ENCODE data around the gene SULF2.

SULF2 gene

GRCh38 chr20:47694021-47694818 lies 91.1 kb downstream of the SULF2 start:
- TF ChIP-seq TSHZ2 (CRISPR knock-in tag; IDR thresholded peaks at IDR 0.05) = no peak
- ATAC-seq = no peak

- TF ChIP-seq TCF4 (CRISPR knock-in tag; IDR thresholded peaks at IDR 0.05; ENCODE audit: borderline replicate concordance) = no peak
- no peak for ATAC-seq
These were observed 93.7 kb downstream of the SULF2 start for GRCh38 chr20:47691625-47692024.

GRCh38 chr20:47689731-47690130 lies 95.5 kb downstream of the SULF2 start:
- TF ChIP-seq ISL1 (CRISPR knock-in tag; IDR thresholded peaks at IDR 0.05) (no peak), ARNTL (CRISPR knock-in tag; IDR thresholded peaks at IDR 0.05; ENCODE audit: borderline replicate concordance, low read depth) (no peak), TOX (CRISPR knock-in tag; IDR thresholded peaks at IDR 0.05; ENCODE audit: borderline replicate concordance) (no peak), CREB5 (CRISPR knock-in tag; IDR thresholded peaks at IDR 0.05; ENCODE audit: low read depth) (no peak), ZNF565 (CRISPR knock-in tag; conservative IDR thresholded peaks at IDR 0.05; ENCODE audit: low read depth) (no peak), ZC3H10 (CRISPR knock-in tag; IDR thresholded peaks at IDR 0.05) (no peak), ZFP30 (CRISPR knock-in tag; IDR thresholded peaks at IDR 0.05) (no peak), PPARA (CRISPR knock-in tag; IDR thresholded peaks at IDR 0.05; ENCODE audit: borderline replicate concordance) (no peak), ESRRG (CRISPR knock-in tag; IDR thresholded peaks at IDR 0.05) (no peak), ZNF70 (CRISPR knock-in tag; IDR thresholded peaks at IDR 0.05) (no peak), GLIS3 (CRISPR knock-in tag; IDR thresholded peaks at IDR 0.05) (no peak), SNAI2 (CRISPR knock-in tag; IDR thresholded peaks at IDR 0.05) (no peak), RARB (CRISPR knock-in tag; IDR thresholded peaks at IDR 0.05) (no peak)
- ATAC-seq = no peak

- TF ChIP-seq RARB (CRISPR knock-in tag; IDR thresholded peaks at IDR 0.05) = no peak
- no peak for ATAC-seq
These were observed 96.6 kb downstream of the SULF2 start for GRCh38 chr20:47688385-47689381.

GRCh38 chr20:47687095-47687987 lies 97.9 kb downstream of the SULF2 start:
- TF ChIP-seq RARB (CRISPR knock-in tag; IDR thresholded peaks at IDR 0.05) = no peak
- no peak for TF ChIP-seq ZC3H10 (CRISPR knock-in tag; IDR thresholded peaks at IDR 0.05)

GRCh38 chr20:47686545-47686944 lies 98.7 kb downstream of the SULF2 start:
- peak; percentile 98 for ATAC-seq
- TF ChIP-seq TCF4 (CRISPR knock-in tag; IDR thresholded peaks at IDR 0.05; ENCODE audit: borderline replicate concordance) (no peak), CREB5 (CRISPR knock-in tag; IDR thresholded peaks at IDR 0.05; ENCODE audit: low read depth) (no peak), BACH2 (CRISPR knock-in tag; IDR thresholded peaks at IDR 0.05; ENCODE audit: borderline replicate concordance) (no peak), SNAI2 (CRISPR knock-in tag; IDR thresholded peaks at IDR 0.05) (no peak), ZFP3 (CRISPR knock-in tag; IDR thresholded peaks at IDR 0.05) (no peak), POU6F1 (CRISPR knock-in tag; IDR thresholded peaks at IDR 0.05; ENCODE audit: borderline replicate concordance, low read depth) (no peak), OSR1 (CRISPR knock-in tag; IDR thresholded peaks at IDR 0.05) (no peak), ZNF70 (CRISPR knock-in tag; IDR thresholded peaks at IDR 0.05) (no peak), TSHZ2 (CRISPR knock-in tag; IDR thresholded peaks at IDR 0.05) (no peak)

More at GRCh38 chr20:47687095-47687987, 97.9 kb downstream of the SULF2 start:
- no peak for ATAC-seq
